DMS79 treated with DMSO at 0.1 percent for 48 hours (cell line): ENCODE data around the gene TAF3.

ENCODE experiments used
- DNase-seq: peaks from one replicate; lab custom pipeline; 2025; lab: John Stamatoyannopoulos, UW

The TAF3 gene

GRCh38 chr10:8035006-8035640, 216.8 kb downstream of the TAF3 start:
- peak; percentile 4 for DNase-seq

- DNase-seq = no peak
Measured at GRCh38 chr10:8035641-8036470, 217.6 kb downstream of the TAF3 start.

- no peak for DNase-seq
Measured at GRCh38 chr10:8036506-8037198, 218.3 kb downstream of the TAF3 start.

- no peak for DNase-seq
Measured at GRCh38 chr10:8037199-8037801, 219.0 kb downstream of the TAF3 start.

- no peak for DNase-seq
Measured at GRCh38 chr10:8037941-8038894, 219.9 kb downstream of the TAF3 start.

GRCh38 chr10:8039321-8039881, 221.1 kb downstream of the TAF3 start:
- DNase-seq = no peak

GRCh38 chr10:8040651-8041050, 222.3 kb downstream of the TAF3 start:
- no peak for DNase-seq

- no peak for DNase-seq
Measured at GRCh38 chr10:8041284-8041991, 223.1 kb downstream of the TAF3 start.

- no peak for DNase-seq
Measured at GRCh38 chr10:8041992-8042720, 223.9 kb downstream of the TAF3 start.

- DNase-seq = no peak
Measured at GRCh38 chr10:8042721-8043568, 224.6 kb downstream of the TAF3 start.

GRCh38 chr10:8043569-8044306, 225.4 kb downstream of the TAF3 start:
- DNase-seq = no peak

GRCh38 chr10:8044331-8044907, 226.1 kb downstream of the TAF3 start:
- no peak for DNase-seq

- no peak for DNase-seq
Measured at GRCh38 chr10:8044908-8045725, 226.8 kb downstream of the TAF3 start.

- DNase-seq = no peak
Measured at GRCh38 chr10:8045726-8046494, 227.6 kb downstream of the TAF3 start.

- no peak for DNase-seq
Measured at GRCh38 chr10:8047452-8048280, 229.4 kb downstream of the TAF3 start.
